ENCODE data around the gene EIF2B1.

DNA sequence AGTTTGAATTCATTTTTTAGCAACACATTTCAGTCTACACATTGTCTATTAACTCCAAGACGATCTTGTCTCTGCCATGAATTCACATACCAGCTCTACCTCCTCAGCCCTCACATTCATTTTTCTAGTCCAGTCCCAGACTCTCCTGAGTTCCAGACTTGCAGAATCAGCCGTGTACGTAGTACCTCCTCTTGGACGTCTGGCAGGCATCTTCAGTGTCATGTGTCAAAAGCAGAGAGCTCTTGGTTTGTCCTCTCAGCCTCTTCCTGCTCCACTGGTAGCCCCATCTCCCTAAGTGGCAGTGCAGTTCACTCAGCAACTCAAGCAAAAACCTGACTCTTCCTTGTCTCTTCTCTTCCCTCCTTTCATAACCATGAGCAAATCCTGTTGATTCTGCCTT is 22.9 kb upstream of the EIF2B1 start:
- TF ChIP-seq POLR2A (IDR thresholded peaks at IDR 0.05), result no peak
- TF ChIP-seq, protein P1, sequence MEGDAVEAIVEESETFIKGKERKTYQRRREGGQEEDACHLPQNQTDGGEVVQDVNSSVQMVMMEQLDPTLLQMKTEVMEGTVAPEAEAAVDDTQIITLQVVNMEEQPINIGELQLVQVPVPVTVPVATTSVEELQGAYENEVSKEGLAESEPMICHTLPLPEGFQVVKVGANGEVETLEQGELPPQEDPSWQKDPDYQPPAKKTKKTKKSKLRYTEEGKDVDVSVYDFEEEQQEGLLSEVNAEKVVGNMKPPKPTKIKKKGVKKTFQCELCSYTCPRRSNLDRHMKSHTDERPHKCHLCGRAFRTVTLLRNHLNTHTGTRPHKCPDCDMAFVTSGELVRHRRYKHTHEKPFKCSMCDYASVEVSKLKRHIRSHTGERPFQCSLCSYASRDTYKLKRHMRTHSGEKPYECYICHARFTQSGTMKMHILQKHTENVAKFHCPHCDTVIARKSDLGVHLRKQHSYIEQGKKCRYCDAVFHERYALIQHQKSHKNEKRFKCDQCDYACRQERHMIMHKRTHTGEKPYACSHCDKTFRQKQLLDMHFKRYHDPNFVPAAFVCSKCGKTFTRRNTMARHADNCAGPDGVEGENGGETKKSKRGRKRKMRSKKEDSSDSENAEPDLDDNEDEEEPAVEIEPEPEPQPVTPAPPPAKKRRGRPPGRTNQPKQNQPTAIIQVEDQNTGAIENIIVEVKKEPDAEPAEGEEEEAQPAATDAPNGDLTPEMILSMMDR (IDR thresholded peaks at IDR 0.05), result no peak

Measured in transverse colon (tissue), 3 donors.